NCI-H446 treated with DMSO at 0.1 percent for 48 hours (cell line): Measurements from ENCODE around the gene PTPN4.
"Not testable (repeated sequence)": the region's sequence is repeated elsewhere in the genome, so short reads cannot be mapped to it uniquely, and the experiment has no call there.

ENCODE experiments used
- DNase-seq: peaks from one replicate; lab custom pipeline; 2025; lab: John Stamatoyannopoulos, UW

Gene PTPN4

GRCh38 chr2:120017201-120017600 lies 257.5 kb downstream of the PTPN4 start:
- DNase-seq: no peak

- DNase-seq: no peak
These were observed 258.8 kb downstream of the PTPN4 start for GRCh38 chr2:120018549-120018948.

GRCh38 chr2:120020554-120020953 lies 260.8 kb downstream of the PTPN4 start:
- no peak for DNase-seq

GRCh38 chr2:120022505-120022904 lies 262.8 kb downstream of the PTPN4 start:
- DNase-seq: not testable (repeated sequence)

- no peak for DNase-seq
These were observed 267.2 kb downstream of the PTPN4 start for GRCh38 chr2:120026890-120027289.

GRCh38 chr2:120028795-120029194 lies 269.1 kb downstream of the PTPN4 start:
- no peak for DNase-seq

GRCh38 chr2:120029672-120030640 lies 270.2 kb downstream of the PTPN4 start:
- no peak for DNase-seq

GRCh38 chr2:120032297-120032696 lies 272.6 kb downstream of the PTPN4 start:
- no peak for DNase-seq
